ENCODE results near the gene ZC3HAV1.
"Not testable (repeated sequence)": the region's sequence is repeated elsewhere in the genome, so short reads cannot be mapped to it uniquely, and the experiment has no call there.

The ZC3HAV1 gene

DNA sequence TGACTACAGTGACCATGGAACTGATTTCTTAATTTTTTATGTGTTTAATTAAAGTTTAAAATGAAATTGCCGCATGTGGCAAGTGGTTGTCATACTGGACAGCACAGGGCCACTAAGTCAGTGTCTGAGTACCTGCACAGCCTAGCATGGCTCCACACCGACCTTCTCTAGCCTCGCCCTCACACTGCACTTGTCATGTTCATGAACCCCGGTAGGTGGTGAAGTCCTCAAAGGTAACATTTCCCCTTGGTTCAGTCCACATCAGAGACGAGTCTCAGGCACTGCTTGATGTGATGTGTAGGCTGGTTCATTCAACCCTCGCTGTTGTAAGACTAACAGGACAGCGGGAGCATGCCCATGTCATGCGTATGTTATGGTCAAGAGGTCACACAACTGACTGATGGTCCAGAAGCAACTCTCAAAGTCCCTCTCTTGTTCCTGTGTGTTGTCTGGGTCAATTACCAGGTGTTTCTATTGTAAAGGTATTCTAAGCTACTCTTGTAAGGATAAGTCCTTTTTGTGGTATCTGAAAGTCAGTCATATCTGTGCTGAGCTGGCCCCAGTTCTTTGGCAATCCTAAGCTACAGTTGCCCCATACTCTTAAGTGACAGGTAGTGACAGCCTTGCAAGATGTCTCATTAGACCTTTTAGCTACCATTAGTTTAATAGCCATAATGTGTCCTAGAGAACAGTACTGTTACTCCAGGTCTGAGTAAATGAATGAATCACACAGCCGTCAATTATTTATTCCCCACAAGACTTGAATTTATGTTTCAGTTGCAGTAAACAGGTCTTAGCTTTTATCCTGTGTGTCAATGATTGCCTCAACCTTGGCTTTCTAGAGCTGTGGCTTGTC is 40.7 kb downstream of the ZC3HAV1 start:
- peaks cover 66% of the 10 kb centered on the region for H3K36me3 ChIP-seq (ENCODE audit: control insufficient read depth, insufficient read depth, low read length, severe bottlenecking)
- no peaks in the 10 kb centered on the region for H3K9me3 ChIP-seq (ENCODE audit: control insufficient read depth, low read length)
- H3K27me3 ChIP-seq (replicated peaks; ENCODE audit: control insufficient read depth, insufficient read depth, low read length): no peaks in the 10 kb centered on the region
- DNase-seq (ENCODE audit: low read depth): no peak
- H3K4me3 ChIP-seq (ENCODE audit: low read length): no peak overlapping the region
- H3K9ac ChIP-seq (ENCODE audit: low read length): no peak overlapping the region
- no peaks in the 10 kb centered on the region for H3K4me1 ChIP-seq (ENCODE audit: control insufficient read depth, insufficient read depth, low read length)

DNA sequence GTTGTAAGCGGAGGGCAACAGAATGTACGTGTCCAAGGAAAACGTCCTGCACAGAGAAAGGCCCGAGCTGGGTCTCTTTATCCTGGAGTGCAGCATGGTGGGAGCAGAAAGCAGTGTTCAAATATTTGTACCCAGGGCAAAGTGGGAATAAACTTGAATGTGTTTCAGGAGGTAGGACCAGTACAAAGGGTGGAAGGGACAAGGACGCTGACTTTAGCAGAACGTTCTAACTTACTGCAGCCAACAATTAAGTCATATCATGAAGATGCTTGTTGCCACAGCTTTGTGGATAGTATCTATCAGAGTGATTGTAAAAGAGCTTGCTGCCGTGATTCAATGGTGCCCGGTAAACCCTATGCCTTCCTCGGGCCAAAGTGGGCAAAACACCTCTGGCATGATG is 43.2 kb downstream of the ZC3HAV1 start:
- H3K9ac ChIP-seq (ENCODE audit: low read length): no peak overlapping the region
- no peak overlapping the region for H3K4me3 ChIP-seq (ENCODE audit: low read length)
- no peaks in the 10 kb centered on the region for H3K9me3 ChIP-seq (ENCODE audit: control insufficient read depth, low read length)
- peaks cover 60% of the 10 kb centered on the region for H3K36me3 ChIP-seq (ENCODE audit: control insufficient read depth, insufficient read depth, low read length, severe bottlenecking)
- H3K27me3 ChIP-seq (replicated peaks; ENCODE audit: control insufficient read depth, insufficient read depth, low read length): no peaks in the 10 kb centered on the region
- DNase-seq (ENCODE audit: low read depth): no peak
- H3K4me1 ChIP-seq (ENCODE audit: control insufficient read depth, insufficient read depth, low read length): no peaks in the 10 kb centered on the region

DNA sequence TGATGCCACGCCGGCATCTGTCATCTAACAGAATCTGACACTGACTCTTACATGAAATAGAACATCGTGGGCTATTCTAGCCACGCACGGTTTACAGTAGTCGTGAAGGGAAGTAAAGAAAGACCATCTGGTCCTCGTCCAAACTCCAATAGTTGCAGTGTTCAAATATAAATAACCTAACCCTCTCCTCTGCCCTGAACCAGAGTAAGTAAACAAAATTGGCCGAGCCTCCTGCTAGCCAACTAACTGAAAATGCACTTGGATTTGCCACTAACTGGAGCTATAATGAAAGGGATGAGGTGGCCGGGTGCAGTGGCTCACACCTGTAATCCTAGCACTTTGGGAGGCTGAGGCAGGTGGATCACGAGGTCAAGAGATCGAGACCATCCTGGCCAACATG is 44.2 kb downstream of the ZC3HAV1 start:
- Histone ChIP-seq H3K27me3 (replicated peaks; ENCODE audit: control insufficient read depth, insufficient read depth, low read length) (no peaks in the 10 kb centered on the region), H3K4me3 (ENCODE audit: low read length) (no peak overlapping the region), H3K36me3 (ENCODE audit: control insufficient read depth, insufficient read depth, low read length, severe bottlenecking) (peaks cover 60% of the 10 kb centered on the region), H3K9ac (ENCODE audit: low read length) (no peak overlapping the region), H3K4me1 (ENCODE audit: control insufficient read depth, insufficient read depth, low read length) (no peaks in the 10 kb centered on the region), H3K9me3 (ENCODE audit: control insufficient read depth, low read length) (no peaks in the 10 kb centered on the region)
- DNase-seq (ENCODE audit: low read depth): no peak

DNA sequence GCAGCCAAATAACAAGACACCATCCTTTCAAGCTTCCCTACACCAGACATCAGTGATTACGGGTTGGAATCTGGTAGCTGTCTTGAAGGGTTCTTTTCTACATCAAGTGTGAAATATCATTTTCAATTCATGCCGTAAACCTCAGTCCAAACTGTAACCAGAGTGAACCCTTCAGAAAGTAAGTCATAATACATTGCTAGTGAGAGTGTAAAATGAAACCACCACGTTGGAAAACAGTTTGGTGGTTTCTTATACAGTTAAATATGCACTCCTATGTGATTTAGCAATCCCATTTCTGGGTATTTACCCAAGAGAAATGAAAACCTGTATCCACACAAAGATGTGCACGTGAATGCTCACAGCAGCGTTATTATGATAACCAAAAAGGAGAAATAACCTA is 48.1 kb downstream of the ZC3HAV1 start:
- H3K4me3 ChIP-seq (ENCODE audit: low read length): no peak overlapping the region
- peaks cover 10% of the 10 kb centered on the region for H3K4me1 ChIP-seq (ENCODE audit: control insufficient read depth, insufficient read depth, low read length)
- peak; percentile 47 for DNase-seq (ENCODE audit: low read depth)
- H3K9ac ChIP-seq (ENCODE audit: low read length): no peak overlapping the region
- H3K36me3 ChIP-seq (ENCODE audit: control insufficient read depth, insufficient read depth, low read length, severe bottlenecking): peaks cover 38% of the 10 kb centered on the region
- H3K27me3 ChIP-seq (replicated peaks; ENCODE audit: control insufficient read depth, insufficient read depth, low read length): no peaks in the 10 kb centered on the region
- H3K9me3 ChIP-seq (ENCODE audit: control insufficient read depth, low read length): no peaks in the 10 kb centered on the region

DNA sequence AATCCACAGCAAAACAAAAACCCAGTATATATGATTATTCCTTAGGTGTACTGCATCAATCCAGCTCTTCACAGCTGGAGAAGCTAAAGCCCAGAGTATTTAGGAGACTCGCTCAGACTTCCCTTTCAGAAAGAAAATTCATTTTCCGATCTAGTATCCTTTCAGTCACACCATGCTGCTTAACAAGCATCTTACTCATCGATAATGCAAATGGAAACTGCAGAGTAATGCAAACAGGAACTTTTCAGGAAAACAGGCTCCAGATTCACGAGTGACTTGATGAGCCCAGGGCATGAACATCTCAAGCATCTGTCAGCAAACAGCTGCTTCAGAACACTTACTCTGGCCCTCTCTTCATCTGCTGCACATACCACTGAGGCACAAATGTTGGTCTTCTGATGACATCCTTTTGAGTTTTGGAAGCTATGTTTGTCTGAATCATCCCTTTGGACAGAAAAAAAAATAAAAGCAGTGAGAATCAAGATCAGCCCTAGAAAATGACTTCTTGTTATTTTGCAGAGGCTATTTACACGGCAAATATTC is 48.8 kb downstream of the ZC3HAV1 start:
- H3K4me3 ChIP-seq (ENCODE audit: low read length): no peak overlapping the region
- no peak overlapping the region for H3K9ac ChIP-seq (ENCODE audit: low read length)
- no peaks in the 10 kb centered on the region for H3K9me3 ChIP-seq (ENCODE audit: control insufficient read depth, low read length)
- peaks cover 13% of the 10 kb centered on the region for H3K4me1 ChIP-seq (ENCODE audit: control insufficient read depth, insufficient read depth, low read length)
- DNase-seq (ENCODE audit: low read depth): peak; percentile 13
- no peaks in the 10 kb centered on the region for H3K27me3 ChIP-seq (replicated peaks; ENCODE audit: control insufficient read depth, insufficient read depth, low read length)
- peaks cover 31% of the 10 kb centered on the region for H3K36me3 ChIP-seq (ENCODE audit: control insufficient read depth, insufficient read depth, low read length, severe bottlenecking)

DNA sequence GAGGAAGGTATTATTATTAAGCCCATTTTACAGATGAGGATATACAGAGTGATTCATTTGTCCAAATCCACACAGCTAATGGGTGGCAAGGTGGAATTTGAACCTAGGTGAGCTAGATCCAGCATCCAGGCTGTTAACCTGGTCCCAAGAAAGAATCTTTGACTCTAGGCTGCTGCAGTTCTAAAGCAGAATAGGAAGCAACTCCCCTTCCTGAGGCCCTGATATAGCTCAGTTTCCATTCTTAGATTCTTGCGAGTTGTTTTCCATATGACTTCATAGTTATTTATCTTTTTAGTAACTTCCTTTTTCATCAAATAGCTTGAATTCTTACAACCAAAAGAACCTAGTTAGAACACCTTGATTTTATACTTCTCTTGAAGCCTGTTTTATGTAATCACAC is 49.6 kb downstream of the ZC3HAV1 start:
- H3K36me3 ChIP-seq (ENCODE audit: control insufficient read depth, insufficient read depth, low read length, severe bottlenecking): peaks cover 27% of the 10 kb centered on the region
- H3K9me3 ChIP-seq (ENCODE audit: control insufficient read depth, low read length): no peaks in the 10 kb centered on the region

DNA sequence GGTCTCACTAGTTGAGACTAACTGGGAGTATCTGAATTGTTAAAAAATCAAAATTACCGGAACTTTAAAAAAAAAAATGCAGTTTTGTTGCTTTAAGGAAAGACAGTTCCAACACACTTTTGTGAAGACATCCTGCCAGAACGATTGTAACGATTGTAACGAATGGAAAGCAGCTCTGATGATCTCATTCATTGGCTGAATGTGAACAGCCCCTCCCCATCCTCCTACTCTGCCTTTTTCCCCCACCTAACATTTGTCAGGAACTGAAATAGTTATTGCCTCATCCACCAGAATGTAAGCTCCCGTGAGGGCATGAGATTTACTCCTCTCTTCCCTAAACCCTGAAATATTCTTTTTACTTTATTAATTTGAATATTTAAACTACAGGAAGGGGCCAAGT is 50.6 kb downstream of the ZC3HAV1 start:
- DNase-seq (ENCODE audit: low read depth): no peak
- no peak overlapping the region for H3K9ac ChIP-seq (ENCODE audit: low read length)
- peaks cover 17% of the 10 kb centered on the region for H3K36me3 ChIP-seq (ENCODE audit: control insufficient read depth, insufficient read depth, low read length, severe bottlenecking)
- no peaks in the 10 kb centered on the region for H3K9me3 ChIP-seq (ENCODE audit: control insufficient read depth, low read length)
- no peak overlapping the region for H3K4me3 ChIP-seq (ENCODE audit: low read length)
- H3K27me3 ChIP-seq (replicated peaks; ENCODE audit: control insufficient read depth, insufficient read depth, low read length): no peaks in the 10 kb centered on the region
- peaks cover 28% of the 10 kb centered on the region for H3K4me1 ChIP-seq (ENCODE audit: control insufficient read depth, insufficient read depth, low read length)

More for the DNA sequence above, 49.6 kb downstream of the ZC3HAV1 start:
- H3K27me3 ChIP-seq (replicated peaks; ENCODE audit: control insufficient read depth, insufficient read depth, low read length): no peaks in the 10 kb centered on the region
- H3K4me1 ChIP-seq (ENCODE audit: control insufficient read depth, insufficient read depth, low read length): peaks cover 20% of the 10 kb centered on the region
- DNase-seq (ENCODE audit: low read depth): no peak
- no peak overlapping the region for H3K9ac ChIP-seq (ENCODE audit: low read length)
- H3K4me3 ChIP-seq (ENCODE audit: low read length): no peak overlapping the region

DNA sequence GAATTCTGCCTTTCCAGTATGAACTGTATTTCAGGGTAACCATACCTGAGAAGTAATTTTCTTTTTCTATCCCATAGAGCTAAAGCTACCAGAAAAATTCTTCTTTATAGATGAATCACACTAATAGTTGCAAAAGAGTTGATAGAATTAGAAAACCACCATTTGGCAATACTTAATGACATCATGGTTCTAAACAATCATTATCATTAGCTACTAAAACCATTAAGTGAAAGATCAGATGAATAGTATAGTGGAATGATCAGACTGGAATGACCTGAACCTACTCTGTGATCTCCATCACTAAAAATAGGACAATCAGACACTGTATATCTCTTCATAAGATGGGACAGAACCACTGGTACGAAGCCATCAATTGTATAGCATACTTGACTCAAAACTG is 53.8 kb downstream of the ZC3HAV1 start:
- no peaks in the 10 kb centered on the region for H3K9me3 ChIP-seq (ENCODE audit: control insufficient read depth, low read length)
- H3K36me3 ChIP-seq (ENCODE audit: control insufficient read depth, insufficient read depth, low read length, severe bottlenecking): peaks cover 17% of the 10 kb centered on the region

DNA sequence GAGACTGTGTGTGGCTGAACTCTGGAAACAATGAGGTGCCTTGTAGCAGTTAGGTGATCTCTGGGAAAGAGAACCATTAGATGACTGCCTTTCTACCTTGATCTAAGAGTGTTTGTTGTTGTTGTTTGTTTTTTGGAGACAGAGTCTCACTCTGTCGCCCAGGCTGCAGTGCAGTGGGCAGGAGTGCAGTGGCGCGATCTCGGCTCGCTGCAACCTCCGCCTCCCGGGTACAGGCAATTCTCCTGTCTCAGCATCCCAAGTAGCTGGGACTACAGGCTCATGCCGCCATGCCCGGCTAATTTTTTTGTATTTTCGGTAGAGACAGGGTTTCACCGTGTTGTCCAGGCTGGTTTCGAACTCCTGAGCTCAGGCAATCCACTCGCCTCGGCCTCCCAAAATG is 54.9 kb downstream of the ZC3HAV1 start:
- DNase-seq (ENCODE audit: low read depth); H3K27me3 ChIP-seq (replicated peaks; ENCODE audit: control insufficient read depth, insufficient read depth, low read length); H3K4me3 ChIP-seq (ENCODE audit: low read length); H3K9ac ChIP-seq (ENCODE audit: low read length); H3K9me3 ChIP-seq (ENCODE audit: control insufficient read depth, low read length): not testable (repeated sequence)
- Histone ChIP-seq H3K4me1 (ENCODE audit: control insufficient read depth, insufficient read depth, low read length) (peaks cover 31% of the 10 kb centered on the region), H3K36me3 (ENCODE audit: control insufficient read depth, insufficient read depth, low read length, severe bottlenecking) (peaks cover 23% of the 10 kb centered on the region)

More for the DNA sequence above, 53.8 kb downstream of the ZC3HAV1 start:
- DNase-seq (ENCODE audit: low read depth): no peak
- Histone ChIP-seq H3K9ac (ENCODE audit: low read length) (no peak overlapping the region), H3K27me3 (replicated peaks; ENCODE audit: control insufficient read depth, insufficient read depth, low read length) (no peaks in the 10 kb centered on the region), H3K4me3 (ENCODE audit: low read length) (no peak overlapping the region), H3K4me1 (ENCODE audit: control insufficient read depth, insufficient read depth, low read length) (peaks cover 31% of the 10 kb centered on the region)

DNA sequence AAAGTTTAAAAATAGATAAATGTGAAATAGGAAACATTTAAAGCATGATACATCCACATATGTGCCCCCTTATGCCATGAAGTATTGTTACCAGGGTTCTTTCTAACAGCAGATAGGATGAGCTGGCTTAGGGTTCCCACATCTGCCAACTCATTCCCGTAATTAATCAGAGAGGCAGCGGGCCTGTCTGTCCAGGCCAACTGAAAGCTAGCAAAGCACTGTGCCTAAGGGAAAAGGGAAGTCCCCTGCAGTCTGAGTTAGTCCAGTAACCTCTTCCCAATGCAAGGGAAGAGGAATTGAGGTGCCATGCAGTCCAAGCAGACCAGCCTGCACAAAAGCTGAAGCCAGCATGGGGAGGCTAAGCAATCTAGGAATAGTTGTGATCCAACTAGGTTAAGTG is 55.4 kb downstream of the ZC3HAV1 start:
- peaks cover 28% of the 10 kb centered on the region for H3K36me3 ChIP-seq (ENCODE audit: control insufficient read depth, insufficient read depth, low read length, severe bottlenecking)
- H3K4me3 ChIP-seq (ENCODE audit: low read length): no peak overlapping the region
- H3K27me3 ChIP-seq (replicated peaks; ENCODE audit: control insufficient read depth, insufficient read depth, low read length): no peaks in the 10 kb centered on the region
- no peaks in the 10 kb centered on the region for H3K9me3 ChIP-seq (ENCODE audit: control insufficient read depth, low read length)
- H3K4me1 ChIP-seq (ENCODE audit: control insufficient read depth, insufficient read depth, low read length): peaks cover 28% of the 10 kb centered on the region
- peak; percentile 12 for DNase-seq (ENCODE audit: low read depth)
- no peak overlapping the region for H3K9ac ChIP-seq (ENCODE audit: low read length)

DNA sequence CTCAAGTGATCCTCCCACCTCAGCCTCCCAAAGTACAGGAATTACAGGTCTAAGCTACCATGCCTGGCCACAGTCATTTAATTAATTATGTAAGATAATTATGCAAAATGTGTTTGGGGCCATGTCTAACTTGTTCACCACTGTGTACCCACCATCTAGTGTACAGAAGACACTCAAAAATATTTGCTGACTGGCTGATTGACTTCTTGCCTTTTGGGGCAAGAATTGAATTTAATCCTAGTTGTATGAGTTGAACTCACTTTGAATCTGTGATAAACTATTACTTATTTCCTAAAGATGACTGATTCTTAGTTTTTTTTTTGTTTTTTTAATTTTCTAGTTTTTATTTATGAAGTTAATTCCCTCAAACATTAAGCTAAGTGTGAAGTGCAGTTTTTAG is 57.9 kb downstream of the ZC3HAV1 start:
- no peak overlapping the region for H3K4me3 ChIP-seq (ENCODE audit: low read length)
- peaks cover 49% of the 10 kb centered on the region for H3K36me3 ChIP-seq (ENCODE audit: control insufficient read depth, insufficient read depth, low read length, severe bottlenecking)
- no peak overlapping the region for H3K9ac ChIP-seq (ENCODE audit: low read length)
- no peaks in the 10 kb centered on the region for H3K27me3 ChIP-seq (replicated peaks; ENCODE audit: control insufficient read depth, insufficient read depth, low read length)
- no peak for DNase-seq (ENCODE audit: low read depth)
- H3K9me3 ChIP-seq (ENCODE audit: control insufficient read depth, low read length): no peaks in the 10 kb centered on the region
- peaks cover 21% of the 10 kb centered on the region for H3K4me1 ChIP-seq (ENCODE audit: control insufficient read depth, insufficient read depth, low read length)
